DMS53 treated with DMSO at 0.1 percent for 48 hours (cell line): ENCODE measurements around the gene ARPC5L.
A peak's percentile ranks its signal among the peaks of the same experiment; 100 is the strongest.
"Not testable (repeated sequence)": the region's sequence is repeated elsewhere in the genome, so short reads cannot be mapped to it uniquely, and the experiment has no call there.

Source experiments
- DNase-seq: peaks from one replicate; lab custom pipeline; 2025; ENCODE audit not compliant: unreplicated experiment; lab: John Stamatoyannopoulos, UW

Gene ARPC5L

DNA sequence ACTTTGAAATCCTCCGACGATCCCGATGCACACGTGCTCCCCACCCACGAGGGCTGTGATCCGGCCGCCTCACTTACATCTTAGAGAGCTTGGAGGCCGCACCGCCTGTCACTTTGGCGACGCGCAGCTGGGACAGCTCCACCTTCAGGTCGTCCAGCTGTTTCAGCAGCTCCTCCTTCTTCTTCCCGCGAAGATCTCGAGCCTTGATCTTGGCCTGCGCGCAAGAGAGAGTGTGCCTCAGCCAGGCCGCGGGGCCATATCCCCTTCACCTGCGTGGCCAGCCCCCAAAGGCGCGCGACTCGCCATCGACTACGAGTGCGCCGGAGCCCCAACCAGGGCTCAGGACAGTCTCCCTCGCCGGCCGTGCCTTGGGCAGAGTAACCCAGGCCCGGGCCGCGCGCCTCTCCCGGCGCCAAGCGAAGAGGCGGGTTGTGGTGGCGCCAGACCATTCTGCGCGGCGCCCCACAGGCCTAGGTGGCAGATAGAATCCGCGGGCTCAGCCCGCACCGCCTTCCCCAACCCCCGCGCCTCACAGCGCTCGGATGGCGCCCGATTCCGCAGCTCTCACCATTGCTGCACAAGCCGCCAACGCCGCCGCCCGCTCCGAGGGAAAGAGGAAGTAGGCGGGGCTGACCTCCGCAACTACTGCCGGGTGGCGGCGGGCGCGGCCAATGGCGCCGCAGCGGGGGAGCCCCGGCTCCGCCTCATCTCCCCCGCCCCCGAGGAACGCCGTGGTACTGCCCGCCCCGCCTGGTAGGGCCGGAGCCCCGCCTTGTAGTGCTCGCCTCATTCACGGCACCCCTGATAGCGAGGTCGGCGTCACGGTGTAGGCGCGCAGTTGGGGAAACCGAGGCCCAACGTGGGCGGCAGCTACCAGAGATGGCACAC, at the start of gene ARPC5L, which contains the start of gene RPL35:
Gene ARPC5L, plus strand, starts transcription at position 789 of the 888 bp plus-strand sequence. CDS start 7,161 bp downstream, outside the sequence.
Gene RPL35, minus strand, starts transcription at position 616 of the 888 bp plus-strand sequence. Its CDS starts 45 bp downstream, at position 571.
- DNase-seq, result peak; percentile 87

DNA sequence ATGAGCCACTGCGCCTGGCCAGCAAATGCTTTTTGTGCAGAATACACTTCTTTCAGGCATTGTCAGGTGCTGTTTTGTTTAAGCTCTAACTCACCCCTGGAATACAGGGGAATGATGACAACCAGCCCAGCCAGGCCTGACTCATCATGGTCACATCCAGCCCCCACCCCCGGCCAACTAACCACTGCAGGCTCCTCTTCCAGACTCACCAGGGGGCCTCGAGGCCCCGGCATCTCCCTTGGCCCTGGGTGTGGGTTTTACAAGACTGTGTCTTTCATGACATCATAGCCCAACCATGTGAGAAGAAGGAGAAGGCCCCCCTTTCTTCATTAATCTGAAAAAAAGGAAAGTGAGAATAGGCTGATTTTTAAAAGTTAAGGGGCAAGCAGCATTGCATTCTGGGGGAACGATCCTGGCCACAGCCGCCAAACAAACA, 49.5 kb upstream of the ARPC5L start:
- no peak for DNase-seq

- no peak for DNase-seq
Observed at GRCh38 chr9:124813041-124813440, 48.9 kb upstream of the ARPC5L start.

DNA sequence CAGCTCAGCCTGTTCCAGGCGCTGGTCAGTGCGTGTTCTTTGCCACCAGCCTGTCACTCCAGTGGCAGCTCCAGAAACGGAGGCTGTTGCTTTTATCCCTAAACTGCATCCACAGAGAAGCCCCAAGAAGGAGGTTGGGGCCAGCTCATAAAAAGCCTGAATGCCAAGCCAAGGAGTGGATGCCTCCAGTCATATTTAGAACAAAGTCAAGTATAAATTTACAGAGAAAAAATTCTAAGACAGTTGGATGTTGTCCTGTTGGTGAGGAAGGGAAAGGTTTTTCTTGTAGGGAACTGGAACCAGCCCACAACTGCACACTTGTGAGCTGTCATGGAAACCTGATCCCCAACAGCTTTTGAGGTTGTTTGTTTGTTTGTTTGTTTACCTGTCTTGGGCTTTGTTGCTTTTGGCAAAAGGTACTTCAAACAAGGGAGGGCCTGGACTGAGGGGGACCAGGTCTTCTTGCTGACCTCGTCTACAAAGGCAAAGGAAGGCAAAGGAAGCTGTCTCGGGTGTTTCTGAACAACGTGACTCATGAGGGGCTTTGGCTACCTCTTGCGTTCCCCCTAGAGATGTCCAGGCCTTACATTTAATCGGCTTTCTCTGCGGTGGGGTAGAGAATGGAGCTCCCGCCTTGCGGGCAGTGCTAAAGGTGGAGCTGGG, 48.3 kb upstream of the ARPC5L start:
- DNase-seq, result no peak

- DNase-seq, result no peak
Observed at GRCh38 chr9:124814164-124814535, 47.8 kb upstream of the ARPC5L start.

GRCh38 chr9:124815601-124816000, 46.3 kb upstream of the ARPC5L start:
- DNase-seq, result no peak

DNA sequence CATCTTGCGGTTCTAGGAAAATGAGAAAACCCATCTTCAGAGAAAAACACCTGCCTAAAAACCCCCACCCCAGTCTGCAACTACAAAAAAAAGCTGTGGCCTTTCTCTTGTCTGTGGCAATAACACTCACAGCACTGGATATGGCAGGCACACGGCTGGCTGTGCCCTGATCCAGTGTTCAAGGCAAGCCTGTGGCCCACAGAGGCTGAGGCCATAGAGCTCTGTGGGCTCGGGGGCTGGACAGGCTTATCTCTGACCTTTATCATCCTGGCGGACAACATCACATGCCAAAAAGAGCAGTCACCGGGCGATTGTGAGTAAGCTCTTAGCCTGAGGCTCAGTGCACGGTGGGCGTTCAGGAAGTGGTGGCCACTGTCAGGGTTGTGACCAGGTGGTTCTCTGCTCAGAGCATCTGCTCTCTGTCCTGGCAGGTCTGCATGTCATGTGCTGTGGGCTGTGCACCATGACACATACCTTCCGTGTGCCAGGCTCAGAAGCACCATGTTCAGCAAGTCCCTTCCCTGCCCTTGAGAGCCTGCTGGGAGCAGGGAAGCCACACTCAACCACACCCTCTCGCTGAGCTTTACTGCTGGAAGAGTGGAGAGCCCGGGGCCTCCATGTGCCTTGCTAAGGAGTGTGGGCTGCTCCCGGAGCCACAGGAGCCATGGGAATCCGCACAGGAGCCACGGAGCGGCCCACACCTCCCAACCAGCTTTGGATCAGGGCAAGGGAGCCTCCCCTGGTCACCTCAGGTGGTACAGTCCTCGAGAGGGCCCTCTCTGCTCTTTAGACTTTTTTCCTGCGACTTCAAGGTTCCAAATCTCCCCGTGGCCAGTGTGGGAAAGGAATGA, 43.3 kb upstream of the ARPC5L start:
- DNase-seq, result no peak

- DNase-seq, result no peak
Observed at GRCh38 chr9:124820698-124821623, 41.0 kb upstream of the ARPC5L start.

- no peak for DNase-seq
Observed at GRCh38 chr9:124828489-124829333, 33.2 kb upstream of the ARPC5L start.

- no peak for DNase-seq
Observed at GRCh38 chr9:124829334-124829669, 32.6 kb upstream of the ARPC5L start.

DNA sequence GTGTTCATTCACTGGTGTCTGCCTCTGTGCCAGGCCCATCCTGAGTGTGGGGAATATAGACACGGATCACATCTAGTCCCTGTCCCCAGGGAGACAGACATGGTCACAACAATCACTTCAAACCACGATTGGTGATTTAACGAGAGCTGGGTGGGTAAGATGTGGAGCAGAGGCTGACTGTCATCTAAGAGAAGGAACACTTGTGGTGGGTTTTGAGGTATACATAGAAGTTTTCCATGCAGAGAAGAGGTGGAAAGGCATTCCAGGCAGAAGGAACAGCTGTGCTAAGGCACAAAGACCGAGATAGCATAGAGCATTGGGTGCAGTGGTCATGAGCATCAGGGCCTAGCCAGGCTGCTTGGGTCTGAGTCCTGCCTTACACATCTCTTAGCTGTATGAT, 31.3 kb upstream of the ARPC5L start:
- DNase-seq, result no peak

DNA sequence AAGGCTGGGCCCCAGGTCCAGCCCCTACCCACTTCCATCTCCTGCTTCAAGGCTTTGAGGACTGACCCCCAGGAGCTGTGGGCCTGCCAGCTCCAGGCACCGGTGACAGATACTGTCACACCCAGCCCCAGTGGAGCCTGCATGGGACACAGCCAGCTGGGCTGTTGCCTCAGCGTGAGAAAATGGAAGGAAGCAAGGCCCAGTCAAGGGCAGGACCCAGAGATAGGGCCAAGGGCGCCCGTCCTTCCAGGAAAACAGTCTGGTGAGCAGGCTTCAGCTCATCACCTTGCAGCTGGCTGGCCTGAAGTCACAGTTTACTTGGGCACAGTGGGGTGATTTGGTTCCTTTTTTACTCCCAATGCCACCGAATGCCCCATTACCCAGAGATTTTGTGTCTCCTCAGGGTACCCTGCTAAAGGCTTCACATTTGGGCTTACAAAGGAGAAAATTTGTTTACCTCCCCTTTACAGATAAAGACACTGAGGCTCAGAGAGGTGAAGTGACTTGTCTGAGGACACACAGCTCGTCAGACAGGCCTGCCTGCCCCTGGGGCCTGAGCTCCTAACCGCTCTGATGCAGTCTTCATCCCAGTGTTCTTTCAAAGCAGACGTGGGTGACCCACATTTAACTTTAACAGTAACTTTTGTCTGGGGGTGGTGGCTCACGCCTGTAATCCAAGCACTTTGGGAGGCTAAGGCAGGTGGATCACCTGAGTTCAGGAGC, 30.1 kb upstream of the ARPC5L start:
- no peak for DNase-seq

DNA sequence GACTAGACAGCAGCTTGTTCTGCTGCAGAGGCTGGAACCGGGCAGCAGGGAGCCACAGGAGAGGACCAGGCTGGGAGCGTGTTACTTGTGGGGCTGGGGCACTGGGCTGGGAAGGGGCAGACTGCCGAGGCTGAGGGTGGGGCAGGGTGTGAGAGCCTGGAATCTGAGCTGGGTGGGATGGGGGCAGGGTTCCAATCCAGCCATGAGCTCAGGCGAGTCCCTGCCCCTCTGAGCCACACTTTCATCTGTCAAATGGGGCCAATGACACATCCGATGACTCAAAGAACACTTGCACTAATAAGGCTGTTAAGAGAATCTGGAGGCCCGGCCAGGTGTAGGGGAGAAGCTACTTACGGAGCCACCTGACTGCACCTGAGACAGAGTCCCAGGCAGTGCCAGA, 27.3 kb upstream of the ARPC5L start:
- DNase-seq, result no peak

DNA sequence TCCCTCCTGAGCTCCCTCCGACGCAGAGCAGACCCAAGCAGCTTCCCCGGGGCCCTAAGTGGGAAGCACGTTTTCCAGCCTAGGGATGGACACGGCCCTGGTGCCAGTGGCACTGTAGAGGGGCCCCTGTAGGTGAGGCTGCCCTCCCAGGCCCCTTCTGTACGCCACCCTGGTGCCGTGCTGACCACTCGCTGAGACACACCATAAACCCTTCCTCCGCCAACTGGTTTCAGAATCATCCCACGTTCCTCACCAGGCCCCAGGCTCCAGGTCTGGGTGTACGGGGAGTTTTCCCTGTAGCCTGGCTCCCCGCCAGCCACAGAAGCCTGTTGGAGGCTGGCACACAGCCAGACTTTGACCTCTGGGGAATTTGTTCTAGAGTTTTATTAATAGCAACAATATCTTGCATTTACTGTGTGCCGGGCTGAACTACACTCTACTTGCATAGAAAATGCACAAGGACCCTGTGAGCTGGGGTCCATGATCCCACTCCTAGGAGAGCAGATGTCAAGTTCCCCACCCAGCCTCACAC, 26.8 kb upstream of the ARPC5L start:
- no peak for DNase-seq

DNA sequence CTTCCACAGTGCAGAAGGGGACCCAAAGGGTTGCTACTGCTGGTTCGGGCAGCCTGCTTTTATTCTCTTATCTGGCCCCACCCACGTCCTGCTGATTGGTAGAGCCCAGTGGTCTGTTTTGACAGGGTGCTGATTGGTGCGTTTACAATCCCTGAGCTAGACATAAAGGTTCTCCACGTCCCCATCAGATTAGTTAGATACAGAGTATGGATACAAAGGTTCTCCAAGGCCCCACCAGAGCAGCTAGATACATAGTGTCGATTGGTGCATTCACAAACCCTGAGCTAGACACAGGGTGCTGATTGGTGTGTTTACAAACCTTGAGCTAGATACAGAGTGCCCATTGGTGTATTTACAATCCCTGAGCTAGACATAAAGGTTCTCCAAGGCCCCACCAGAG, 23.8 kb upstream of the ARPC5L start:
- not testable (repeated sequence) for DNase-seq

- not testable (repeated sequence) for DNase-seq
Observed at GRCh38 chr9:124838567-124839275, 23.2 kb upstream of the ARPC5L start.

DNA sequence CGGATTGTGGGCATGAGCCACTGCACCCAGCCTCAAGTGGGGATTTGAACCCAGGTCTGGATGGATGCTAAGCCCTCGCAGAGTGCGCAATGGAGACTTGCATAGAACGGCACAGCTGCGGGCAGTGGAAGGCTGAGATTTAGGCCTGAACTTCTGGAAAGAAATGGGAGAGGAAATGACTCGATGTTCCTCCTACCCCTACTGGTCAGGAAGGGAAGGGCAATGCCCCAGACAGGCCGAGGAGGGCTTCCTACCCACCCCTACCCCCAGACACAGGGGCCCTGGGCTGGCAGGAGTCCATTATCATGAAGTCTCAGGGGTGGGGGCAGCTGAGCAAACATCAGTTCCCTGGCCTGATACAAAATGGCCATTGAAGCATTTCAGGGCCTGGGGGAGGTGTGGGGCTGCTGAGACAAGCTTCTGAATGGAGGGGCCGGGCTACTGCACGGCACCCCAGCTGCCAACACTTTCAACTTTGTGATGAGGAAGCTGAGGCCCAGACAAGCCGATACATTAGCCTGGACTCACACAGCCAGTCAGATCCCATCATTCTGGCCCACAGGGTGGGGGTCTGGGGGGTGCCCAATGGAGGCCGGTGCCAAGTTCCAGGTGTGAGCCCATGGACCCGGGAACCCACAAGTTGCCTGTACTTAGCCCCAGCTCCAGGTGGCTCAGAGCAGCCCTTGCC, 22.2 kb upstream of the ARPC5L start:
- no peak for DNase-seq
